ENCODE results near the gene RALB.
A peak's percentile ranks its signal among the peaks of the same experiment; 100 is the strongest.

RALB gene

GRCh38 chr2:120265006-120265405 lies 12.4 kb downstream of the RALB start:
- no peak for DNase-seq (ENCODE audit: low spot score)

- no peak for DNase-seq (ENCODE audit: low spot score)
These were observed 14.7 kb downstream of the RALB start for GRCh38 chr2:120267348-120267747.

- DNase-seq (ENCODE audit: low spot score) = no peak
These were observed 16.6 kb downstream of the RALB start for GRCh38 chr2:120269076-120269744.

- no peak for DNase-seq (ENCODE audit: low spot score)
These were observed 17.2 kb downstream of the RALB start for GRCh38 chr2:120269816-120270215.

GRCh38 chr2:120271711-120272379 lies 19.2 kb downstream of the RALB start:
- DNase-seq (ENCODE audit: low spot score) = no peak

GRCh38 chr2:120272763-120273481 lies 20.3 kb downstream of the RALB start:
- DNase-seq (ENCODE audit: low spot score) = no peak

- DNase-seq (ENCODE audit: low spot score) = no peak
These were observed 23.2 kb downstream of the RALB start for GRCh38 chr2:120275617-120276400.

- DNase-seq (ENCODE audit: low spot score) = no peak
These were observed 25.0 kb downstream of the RALB start for GRCh38 chr2:120277505-120278205.

- no peak for DNase-seq (ENCODE audit: low spot score)
These were observed 26.2 kb downstream of the RALB start for GRCh38 chr2:120278901-120279300.

GRCh38 chr2:120279708-120280107 lies 27.1 kb downstream of the RALB start:
- DNase-seq (ENCODE audit: low spot score) = no peak

- no peak for DNase-seq (ENCODE audit: low spot score)
These were observed 31.0 kb downstream of the RALB start for GRCh38 chr2:120283649-120284048.

- DNase-seq (ENCODE audit: low spot score) = no peak
These were observed 32.4 kb downstream of the RALB start for GRCh38 chr2:120285056-120285455.

GRCh38 chr2:120287183-120288015 lies 34.7 kb downstream of the RALB start:
- DNase-seq (ENCODE audit: low spot score) = peak; percentile 91

GRCh38 chr2:120288016-120288373 lies 35.3 kb downstream of the RALB start:
- DNase-seq (ENCODE audit: low spot score) = no peak

GRCh38 chr2:120289221-120289906 lies 36.7 kb downstream of the RALB start:
- peak; percentile 19 for DNase-seq (ENCODE audit: low spot score)

- no peak for DNase-seq (ENCODE audit: low spot score)
These were observed 38.1 kb downstream of the RALB start for GRCh38 chr2:120290737-120291136.

GRCh38 chr2:120291401-120292311 lies 39.0 kb downstream of the RALB start:
- peak; percentile 11 for DNase-seq (ENCODE audit: low spot score)

- no peak for DNase-seq (ENCODE audit: low spot score)
These were observed 40.7 kb downstream of the RALB start for GRCh38 chr2:120293096-120294007.

Data from AG08395 (cell line).